HepG2 (cell line): ENCODE measurements around the gene TEDC1. TPM values are rescaled to one million over a fixed set of nuclear protein-coding genes. Genes with fewer than 3 reads are reported as not detected.

Experiments
- ARNTL ChIP-seq: sonication (generic); formaldehyde crosslinking; IDR thresholded peaks from 2 replicates; pipeline ENCODE4 v1.4.0; 2020; ENCODE audit warnings: mild to moderate bottlenecking, missing genetic modification reagents
- ATF7-NPFF ChIP-seq: sonication (generic); formaldehyde crosslinking; IDR thresholded peaks from 2 replicates; pipeline ENCODE4 v1.8.1; 2023; ENCODE audit warnings: mild to moderate bottlenecking, low read depth, missing genetic modification reagents, moderate library complexity
- GLI4 ChIP-seq: sonication (generic); formaldehyde crosslinking; IDR thresholded peaks from 2 replicates; pipeline ENCODE4 v1.5.1; 2020; ENCODE audit warnings: missing genetic modification reagents, mild to moderate bottlenecking, moderate library complexity, borderline replicate concordance
- GZF1 ChIP-seq: sonication (generic); formaldehyde crosslinking; IDR thresholded peaks from 2 replicates; pipeline ENCODE4 v1.5.1; 2020; ENCODE audit warnings: mild to moderate bottlenecking, missing genetic modification reagents
- HNRNPL ChIP-seq: fragments of 200-400 bp; formaldehyde crosslinking; IDR thresholded peaks from 2 replicates; pipeline ENCODE4 v1.6.1; 2017; ENCODE audit warnings: mild to moderate bottlenecking, low read depth, low read length
- NAIF1 ChIP-seq: sonication (generic); formaldehyde crosslinking; IDR thresholded peaks from 2 replicates; pipeline ENCODE4 v1.5.0; 2020; ENCODE audit warnings: mild to moderate bottlenecking, missing genetic modification reagents, borderline replicate concordance
- ZC3H4 ChIP-seq: sonication (generic); formaldehyde crosslinking; IDR thresholded peaks from 2 replicates; pipeline ENCODE4 v1.4.0; 2020; ENCODE audit warnings: missing genetic modification reagents, borderline replicate concordance
- ZFY ChIP-seq: sonication (generic); formaldehyde crosslinking; IDR thresholded peaks from 2 replicates; pipeline ENCODE4 v1.4.0; 2020; ENCODE audit warnings: missing genetic modification reagents
- ZNF674 ChIP-seq: sonication (generic); formaldehyde crosslinking; IDR thresholded peaks from 2 replicates; pipeline ENCODE4 v1.5.0; 2020; ENCODE audit warnings: low read depth, mild to moderate bottlenecking, missing genetic modification reagents
- polyA plus RNA-seq, 8 experiments: library from polyadenylated mRNA; depleted of rRNA in 3 of 8; stranded (reverse) in 7 of 8; unstranded in 1 of 8; fragments of >200 nt; fragmentation: Illumina TruSeq in 4 of 8; extraction: Trizol in 4 of 8; gene quantifications; 2 replicates each; pipeline versions ENCODE4 v1.2.1 to v1.2.3, GENCODE V29; 2011 to 2016; ENCODE audit warnings: low read depth in 4 of 8, missing spikeins in 1 of 8, mixed read lengths in 1 of 8; ENCODE audit not compliant: insufficient read depth in 1 of 8
- total RNA-seq, 5 experiments: library from RNA; depleted of rRNA; stranded (reverse); fragments of >200 nt; fragmentation: Illumina TruSeq; extraction: Trizol; gene quantifications; 2 replicates each; pipeline ENCODE4 v1.2.3, GENCODE V29; 2016; ENCODE audit warnings: low read depth in 1 of 5
- TF ChIP-seq, protein P1 (sequence below): sonication (generic); formaldehyde crosslinking; IDR thresholded peaks from 2 replicates; pipeline ENCODE4 v1.8.0; 2023; ENCODE audit warnings: mild to moderate bottlenecking, missing genetic modification reagents
- TF ChIP-seq, protein P2 (sequence below): sonication (generic); formaldehyde crosslinking; IDR thresholded peaks from 2 replicates; pipeline ENCODE4 v1.4.0; 2020; ENCODE audit warnings: missing genetic modification reagents
- TF ChIP-seq, protein P3 (sequence below): sonication (generic); formaldehyde crosslinking; IDR thresholded peaks from 2 replicates; pipeline ENCODE4 v1.8.0; 2022; ENCODE audit warnings: mild to moderate bottlenecking, missing genetic modification reagents
- TF ChIP-seq, protein P4 (sequence below), 2 experiments: sonication (generic) in 1 of 2; formaldehyde crosslinking in 1 of 2; IDR thresholded peaks; 2 replicates each; pipeline versions ENCODE4 v1.4.0 to v1.6.1; 2018 to 2020; ENCODE audit warnings: missing genetic modification reagents in 2 of 2, borderline replicate concordance in 1 of 2, low read depth in 1 of 2, mild to moderate bottlenecking in 1 of 2, missing biosample characterization in 1 of 2
- TF ChIP-seq, protein P5 (sequence below): sonication (generic); formaldehyde crosslinking; IDR thresholded peaks from 2 replicates; pipeline ENCODE4 v1.9.0; 2021; ENCODE audit warnings: mild to moderate bottlenecking, missing genetic modification reagents

TEDC1 gene
- total and polyA plus RNA-seq, 2 of the 13 experiments (the other 11 are each of a cell fraction or from before 2014, with no cell fraction given), result 5.7 to 27.4 TPM

DNA sequence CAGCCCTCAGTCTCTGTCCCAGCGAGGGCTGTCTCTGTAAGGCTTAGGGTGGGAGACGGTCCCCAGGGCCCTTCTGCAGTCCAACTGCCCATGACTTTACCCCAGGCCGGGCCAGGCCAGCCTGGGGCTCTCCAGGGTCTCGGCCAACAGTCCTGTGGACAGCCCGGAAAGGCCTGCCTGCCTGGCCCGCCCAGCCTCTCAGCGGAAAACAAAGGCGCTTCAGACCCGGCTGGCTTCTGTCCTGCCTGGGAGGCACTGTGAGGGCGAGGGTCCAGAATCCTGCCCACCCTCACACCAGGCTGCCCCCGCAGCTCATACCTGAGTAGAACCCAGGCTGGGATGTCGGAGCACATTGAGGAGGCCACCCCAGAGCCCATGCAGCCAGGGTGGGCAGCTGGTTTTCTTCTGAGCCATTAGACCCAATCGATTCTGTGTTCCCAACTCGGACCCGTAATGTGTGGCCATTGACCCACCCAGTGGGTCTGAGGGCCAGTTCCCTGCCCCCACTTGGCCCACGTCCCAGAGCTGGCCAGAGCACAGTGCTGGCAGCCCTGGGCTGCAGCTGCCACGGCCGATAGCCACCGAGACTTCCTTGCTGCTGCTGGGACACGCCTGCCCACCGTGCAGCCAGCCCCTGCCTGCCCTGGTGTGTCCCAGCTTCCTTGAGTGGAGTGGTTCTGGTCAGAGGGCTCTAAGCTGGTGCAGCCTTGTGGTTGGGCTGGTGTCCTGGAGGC, 14.8 kb upstream of the TEDC1 start (continued):
- TF ChIP-seq, protein P1, sequence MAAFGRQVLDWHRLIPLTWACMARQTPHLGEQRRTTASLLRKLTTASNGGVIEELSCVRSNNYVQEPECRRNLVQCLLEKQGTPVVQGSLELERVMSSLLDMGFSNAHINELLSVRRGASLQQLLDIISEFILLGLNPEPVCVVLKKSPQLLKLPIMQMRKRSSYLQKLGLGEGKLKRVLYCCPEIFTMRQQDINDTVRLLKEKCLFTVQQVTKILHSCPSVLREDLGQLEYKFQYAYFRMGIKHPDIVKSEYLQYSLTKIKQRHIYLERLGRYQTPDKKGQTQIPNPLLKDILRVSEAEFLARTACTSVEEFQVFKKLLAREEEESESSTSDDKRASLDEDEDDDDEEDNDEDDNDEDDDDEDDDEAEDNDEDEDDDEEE (CRISPR knock-in tag), result no peak
- TF ChIP-seq GZF1 (CRISPR knock-in tag) (no peak), ZNF674 (CRISPR knock-in tag) (no peak), HNRNPL (peak; percentile 88), NAIF1 (CRISPR knock-in tag) (no peak), ZC3H4 (CRISPR knock-in tag) (no peak), ZFY (CRISPR knock-in tag) (peak; percentile 70), ATF7-NPFF (CRISPR knock-in tag) (peak; percentile 58; the same call in 1 of the 2 replicates), GLI4 (CRISPR knock-in tag) (no peak), ARNTL (no peak)
- TF ChIP-seq, protein P2, sequence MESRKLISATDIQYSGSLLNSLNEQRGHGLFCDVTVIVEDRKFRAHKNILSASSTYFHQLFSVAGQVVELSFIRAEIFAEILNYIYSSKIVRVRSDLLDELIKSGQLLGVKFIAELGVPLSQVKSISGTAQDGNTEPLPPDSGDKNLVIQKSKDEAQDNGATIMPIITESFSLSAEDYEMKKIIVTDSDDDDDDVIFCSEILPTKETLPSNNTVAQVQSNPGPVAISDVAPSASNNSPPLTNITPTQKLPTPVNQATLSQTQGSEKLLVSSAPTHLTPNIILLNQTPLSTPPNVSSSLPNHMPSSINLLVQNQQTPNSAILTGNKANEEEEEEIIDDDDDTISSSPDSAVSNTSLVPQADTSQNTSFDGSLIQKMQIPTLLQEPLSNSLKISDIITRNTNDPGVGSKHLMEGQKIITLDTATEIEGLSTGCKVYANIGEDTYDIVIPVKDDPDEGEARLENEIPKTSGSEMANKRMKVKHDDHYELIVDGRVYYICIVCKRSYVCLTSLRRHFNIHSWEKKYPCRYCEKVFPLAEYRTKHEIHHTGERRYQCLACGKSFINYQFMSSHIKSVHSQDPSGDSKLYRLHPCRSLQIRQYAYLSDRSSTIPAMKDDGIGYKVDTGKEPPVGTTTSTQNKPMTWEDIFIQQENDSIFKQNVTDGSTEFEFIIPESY (CRISPR knock-in tag), result no peak; the same call in 1 of the 2 replicates
- TF ChIP-seq, protein P3, sequence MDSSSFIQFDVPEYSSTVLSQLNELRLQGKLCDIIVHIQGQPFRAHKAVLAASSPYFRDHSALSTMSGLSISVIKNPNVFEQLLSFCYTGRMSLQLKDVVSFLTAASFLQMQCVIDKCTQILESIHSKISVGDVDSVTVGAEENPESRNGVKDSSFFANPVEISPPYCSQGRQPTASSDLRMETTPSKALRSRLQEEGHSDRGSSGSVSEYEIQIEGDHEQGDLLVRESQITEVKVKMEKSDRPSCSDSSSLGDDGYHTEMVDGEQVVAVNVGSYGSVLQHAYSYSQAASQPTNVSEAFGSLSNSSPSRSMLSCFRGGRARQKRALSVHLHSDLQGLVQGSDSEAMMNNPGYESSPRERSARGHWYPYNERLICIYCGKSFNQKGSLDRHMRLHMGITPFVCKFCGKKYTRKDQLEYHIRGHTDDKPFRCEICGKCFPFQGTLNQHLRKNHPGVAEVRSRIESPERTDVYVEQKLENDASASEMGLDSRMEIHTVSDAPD (CRISPR knock-in tag), result no peak
- TF ChIP-seq, protein P4, sequence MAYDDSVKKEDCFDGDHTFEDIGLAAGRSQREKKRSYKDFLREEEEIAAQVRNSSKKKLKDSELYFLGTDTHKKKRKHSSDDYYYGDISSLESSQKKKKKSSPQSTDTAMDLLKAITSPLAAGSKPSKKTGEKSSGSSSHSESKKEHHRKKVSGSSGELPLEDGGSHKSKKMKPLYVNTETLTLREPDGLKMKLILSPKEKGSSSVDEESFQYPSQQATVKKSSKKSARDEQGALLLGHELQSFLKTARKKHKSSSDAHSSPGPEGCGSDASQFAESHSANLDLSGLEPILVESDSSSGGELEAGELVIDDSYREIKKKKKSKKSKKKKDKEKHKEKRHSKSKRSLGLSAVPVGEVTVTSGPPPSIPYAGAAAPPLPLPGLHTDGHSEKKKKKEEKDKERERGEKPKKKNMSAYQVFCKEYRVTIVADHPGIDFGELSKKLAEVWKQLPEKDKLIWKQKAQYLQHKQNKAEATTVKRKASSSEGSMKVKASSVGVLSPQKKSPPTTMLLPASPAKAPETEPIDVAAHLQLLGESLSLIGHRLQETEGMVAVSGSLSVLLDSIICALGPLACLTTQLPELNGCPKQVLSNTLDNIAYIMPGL (CRISPR knock-in tag; IDR thresholded peaks at IDR 0.05; ENCODE audit: borderline replicate concordance in 1 of 2, low read depth in 1 of 2), result peak in 1 of 2 experiments; percentile 13; a peak in 1 of 4 replicates
- TF ChIP-seq, protein P5, sequence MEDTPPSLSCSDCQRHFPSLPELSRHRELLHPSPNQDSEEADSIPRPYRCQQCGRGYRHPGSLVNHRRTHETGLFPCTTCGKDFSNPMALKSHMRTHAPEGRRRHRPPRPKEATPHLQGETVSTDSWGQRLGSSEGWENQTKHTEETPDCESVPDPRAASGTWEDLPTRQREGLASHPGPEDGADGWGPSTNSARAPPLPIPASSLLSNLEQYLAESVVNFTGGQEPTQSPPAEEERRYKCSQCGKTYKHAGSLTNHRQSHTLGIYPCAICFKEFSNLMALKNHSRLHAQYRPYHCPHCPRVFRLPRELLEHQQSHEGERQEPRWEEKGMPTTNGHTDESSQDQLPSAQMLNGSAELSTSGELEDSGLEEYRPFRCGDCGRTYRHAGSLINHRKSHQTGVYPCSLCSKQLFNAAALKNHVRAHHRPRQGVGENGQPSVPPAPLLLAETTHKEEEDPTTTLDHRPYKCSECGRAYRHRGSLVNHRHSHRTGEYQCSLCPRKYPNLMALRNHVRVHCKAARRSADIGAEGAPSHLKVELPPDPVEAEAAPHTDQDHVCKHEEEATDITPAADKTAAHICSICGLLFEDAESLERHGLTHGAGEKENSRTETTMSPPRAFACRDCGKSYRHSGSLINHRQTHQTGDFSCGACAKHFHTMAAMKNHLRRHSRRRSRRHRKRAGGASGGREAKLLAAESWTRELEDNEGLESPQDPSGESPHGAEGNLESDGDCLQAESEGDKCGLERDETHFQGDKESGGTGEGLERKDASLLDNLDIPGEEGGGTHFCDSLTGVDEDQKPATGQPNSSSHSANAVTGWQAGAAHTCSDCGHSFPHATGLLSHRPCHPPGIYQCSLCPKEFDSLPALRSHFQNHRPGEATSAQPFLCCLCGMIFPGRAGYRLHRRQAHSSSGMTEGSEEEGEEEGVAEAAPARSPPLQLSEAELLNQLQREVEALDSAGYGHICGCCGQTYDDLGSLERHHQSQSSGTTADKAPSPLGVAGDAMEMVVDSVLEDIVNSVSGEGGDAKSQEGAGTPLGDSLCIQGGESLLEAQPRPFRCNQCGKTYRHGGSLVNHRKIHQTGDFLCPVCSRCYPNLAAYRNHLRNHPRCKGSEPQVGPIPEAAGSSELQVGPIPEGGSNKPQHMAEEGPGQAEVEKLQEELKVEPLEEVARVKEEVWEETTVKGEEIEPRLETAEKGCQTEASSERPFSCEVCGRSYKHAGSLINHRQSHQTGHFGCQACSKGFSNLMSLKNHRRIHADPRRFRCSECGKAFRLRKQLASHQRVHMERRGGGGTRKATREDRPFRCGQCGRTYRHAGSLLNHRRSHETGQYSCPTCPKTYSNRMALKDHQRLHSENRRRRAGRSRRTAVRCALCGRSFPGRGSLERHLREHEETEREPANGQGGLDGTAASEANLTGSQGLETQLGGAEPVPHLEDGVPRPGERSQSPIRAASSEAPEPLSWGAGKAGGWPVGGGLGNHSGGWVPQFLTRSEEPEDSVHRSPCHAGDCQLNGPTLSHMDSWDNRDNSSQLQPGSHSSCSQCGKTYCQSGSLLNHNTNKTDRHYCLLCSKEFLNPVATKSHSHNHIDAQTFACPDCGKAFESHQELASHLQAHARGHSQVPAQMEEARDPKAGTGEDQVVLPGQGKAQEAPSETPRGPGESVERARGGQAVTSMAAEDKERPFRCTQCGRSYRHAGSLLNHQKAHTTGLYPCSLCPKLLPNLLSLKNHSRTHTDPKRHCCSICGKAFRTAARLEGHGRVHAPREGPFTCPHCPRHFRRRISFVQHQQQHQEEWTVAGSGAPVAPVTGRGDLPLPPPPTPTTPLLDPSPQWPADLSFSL, result no peak
